Upper lobe of right lung (tissue), 1 donor: Measurements from ENCODE around the gene SIGLEC9. TPM values are rescaled to one million over a fixed set of nuclear protein-coding genes. Genes with fewer than 3 reads are reported as not detected.

Source experiments
- ATAC-seq: fragments of 200-7000 bp; cut with Tn5 transposase; one replicate; pipeline ENCODE4 v1.9.1; 2020; ENCODE audit warnings: mild to moderate bottlenecking, moderate library complexity
- DNase-seq: peaks from one replicate; pipeline ENCODE4 v3.0.0-alpha.2; 2020
- H3K27ac ChIP-seq: fragments of 200-600 bp; one replicate; pipeline ENCODE4 v1.8.0; 2022
- H3K27me3 ChIP-seq: fragments of 200-600 bp; one replicate; pipeline ENCODE4 v1.8.0; 2022; ENCODE audit warnings: mild to moderate bottlenecking
- H3K36me3 ChIP-seq: fragments of 200-600 bp; one replicate; pipeline ENCODE4 v1.8.0; 2022
- H3K4me1 ChIP-seq: fragments of 200-600 bp; one replicate; pipeline ENCODE4 v1.8.0; 2022
- H3K4me3 ChIP-seq: fragments of 200-600 bp; one replicate; pipeline ENCODE4 v1.8.0; 2022; ENCODE audit warnings: mild to moderate bottlenecking
- H3K9me3 ChIP-seq: fragments of 200-600 bp; one replicate; pipeline ENCODE4 v1.8.0; 2022
- CTCF ChIP-seq: fragments of 200-600 bp; IDR thresholded peaks from one replicate; pipeline ENCODE4 v1.8.0; 2022; ENCODE audit warnings: antibody characterized with exemption
- intact Hi-C: fragments of 100-400 bp; cut with DNase I; formaldehyde crosslinking; loops from one replicate; pipeline ENCODE4 v1.11.0; 2022
- total RNA-seq: library from RNA; stranded (reverse); fragmentation: NEBNext Ultra II Directional; extraction: Animal tissue kit (Norgen Biotek cat#: 25700); gene quantifications from one replicate; pipeline ENCODE4 v1.2.1, GENCODE V29; 2021
- donor health status: DM: no; HTN: yes; CAD: no; lungs with severe emphysema.

SIGLEC9 gene
- total RNA-seq, 1 donor from 2014 or later, result 14.5 TPM

- H3K27ac ChIP-seq, result peak overlapping the region; percentile 65
- peaks cover 5% of the 10 kb centered on the region for H3K4me1 ChIP-seq
- no peaks in the 10 kb centered on the region for H3K36me3 ChIP-seq
- TF ChIP-seq CTCF, result no peak
- intact Hi-C loops, result no loop called here
- DNase-seq (no peak), ATAC-seq (no peak)
- H3K27me3 ChIP-seq, result no peaks in the 10 kb centered on the region
- H3K9me3 ChIP-seq, result no peaks in the 10 kb centered on the region
- H3K4me3 ChIP-seq, result no peak overlapping the region
Measured at GRCh38 chr19:51137792-51138425, 13.2 kb downstream of the SIGLEC9 start.

GRCh38 chr19:51138549-51138979 lies 13.9 kb downstream of the SIGLEC9 start:
- peak; percentile 69 for ATAC-seq
- Histone ChIP-seq H3K36me3 (no peaks in the 10 kb centered on the region), H3K4me1 (peaks cover 5% of the 10 kb centered on the region)

DNA sequence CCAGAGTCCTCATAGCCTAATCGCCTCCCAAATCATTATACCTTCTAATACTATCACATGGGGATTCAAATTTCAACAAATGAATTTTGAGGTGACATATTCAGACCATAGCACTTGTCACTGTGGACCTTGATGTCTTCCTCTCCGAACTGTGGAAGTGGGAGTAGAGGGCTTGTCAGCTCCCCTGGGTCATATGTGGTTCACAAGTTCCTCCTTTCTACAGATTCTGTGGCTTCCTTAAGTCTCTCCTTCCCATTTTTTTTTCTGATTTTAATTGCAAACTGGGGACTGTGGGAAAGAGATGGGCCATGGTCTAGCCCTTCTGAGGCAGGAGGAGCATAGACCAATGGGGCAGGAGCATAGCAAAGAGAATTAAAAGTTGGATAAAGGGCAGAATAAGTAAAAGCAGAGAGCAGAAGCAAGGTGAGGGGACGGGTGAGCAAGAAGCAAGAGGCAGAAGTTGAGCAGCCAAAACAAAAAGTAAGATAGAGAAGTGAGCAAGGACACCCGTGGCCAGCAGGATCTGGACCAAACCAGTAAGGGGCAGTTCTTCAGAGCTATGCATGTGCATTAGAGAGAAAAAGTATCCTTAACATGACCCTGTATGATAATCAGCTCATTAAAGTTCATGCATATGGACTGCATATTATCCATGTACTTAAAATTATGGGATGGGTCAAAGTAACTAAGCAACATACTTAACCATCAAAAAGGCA lies 14.8 kb downstream of the SIGLEC9 start:
- Histone ChIP-seq H3K4me1 (peaks cover 5% of the 10 kb centered on the region), H3K27me3 (no peaks in the 10 kb centered on the region), H3K36me3 (no peaks in the 10 kb centered on the region), H3K4me3 (no peak overlapping the region), H3K9me3 (no peaks in the 10 kb centered on the region), H3K27ac (peak overlapping the region; percentile 49)
- no peak for TF ChIP-seq CTCF
- DNase-seq (no peak), ATAC-seq (peak; percentile 59)
- intact Hi-C loops, result no loop called here

More at GRCh38 chr19:51138549-51138979, 13.9 kb downstream of the SIGLEC9 start:
- peak overlapping the region; percentile 65 for H3K27ac ChIP-seq
- no peak overlapping the region for H3K4me3 ChIP-seq
- no peak for TF ChIP-seq CTCF
- intact Hi-C loops, result no loop called here
- no peaks in the 10 kb centered on the region for H3K27me3 ChIP-seq
- H3K9me3 ChIP-seq, result no peaks in the 10 kb centered on the region
- peak; percentile 77 for DNase-seq

GRCh38 chr19:51140441-51140840 lies 15.7 kb downstream of the SIGLEC9 start:
- ATAC-seq (no peak), DNase-seq (no peak)
- Histone ChIP-seq H3K27ac (no peak overlapping the region), H3K27me3 (no peaks in the 10 kb centered on the region), H3K9me3 (no peaks in the 10 kb centered on the region), H3K4me3 (no peak overlapping the region), H3K4me1 (peaks cover 5% of the 10 kb centered on the region), H3K36me3 (no peaks in the 10 kb centered on the region)
- TF ChIP-seq CTCF, result no peak
- intact Hi-C loops, result no loop called here

DNA sequence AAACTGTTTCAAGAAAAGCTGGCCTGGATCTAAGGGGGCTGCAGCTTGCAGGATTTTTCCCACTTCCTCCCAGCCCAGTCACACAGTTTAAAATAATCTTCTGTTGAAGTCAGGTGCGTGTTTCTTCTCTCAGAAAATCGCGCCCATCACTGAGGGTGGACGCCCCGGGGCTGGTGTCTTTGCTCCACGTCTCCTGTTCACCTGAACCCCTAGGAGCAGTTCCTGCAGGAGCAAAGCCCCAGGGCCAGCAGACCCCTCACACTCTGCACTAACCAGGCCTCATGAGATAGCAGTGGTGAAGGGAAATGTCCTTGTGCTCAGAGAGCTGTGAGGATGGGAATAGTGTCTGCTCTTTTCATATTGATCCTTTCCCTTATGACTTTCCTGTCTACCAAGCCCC lies 16.5 kb downstream of the SIGLEC9 start:
- H3K9me3 ChIP-seq, result no peaks in the 10 kb centered on the region
- intact Hi-C loops, result no loop called here
- ATAC-seq, result no peak
- no peak overlapping the region for H3K4me3 ChIP-seq
- H3K4me1 ChIP-seq, result peaks cover 5% of the 10 kb centered on the region
- H3K36me3 ChIP-seq, result no peaks in the 10 kb centered on the region
- no peak for TF ChIP-seq CTCF
- H3K27me3 ChIP-seq, result no peaks in the 10 kb centered on the region
- H3K27ac ChIP-seq, result no peak overlapping the region
- no peak for DNase-seq
